ENCODE data around the gene PDE1A. TPM values are rescaled to one million over a fixed set of nuclear protein-coding genes. Genes with fewer than 3 reads are reported as not detected.

The PDE1A gene
- total RNA-seq, 4 donors from 2014 or later = 0.75 to 8.1 (median 3.8) TPM

DNA sequence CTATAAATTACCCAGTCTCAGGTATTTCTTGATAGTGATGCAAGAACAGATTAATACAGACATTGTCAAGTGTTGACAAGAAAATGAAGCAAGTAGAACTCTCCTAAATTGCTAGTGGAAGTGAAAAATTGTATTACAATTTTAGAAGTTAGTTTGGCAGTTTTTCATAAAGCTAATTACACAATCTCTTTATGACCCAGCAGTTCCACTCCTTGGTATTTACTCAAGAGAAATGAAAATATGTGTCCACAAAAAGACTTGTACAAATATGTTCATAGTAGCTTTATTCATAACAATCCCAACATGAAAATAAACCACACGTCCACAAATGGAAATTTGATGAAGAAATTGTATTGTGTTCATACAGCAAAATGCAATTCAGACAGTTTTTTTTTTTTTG lies 49.4 kb downstream of the PDE1A start:
- Histone ChIP-seq H3K27me3 (no peaks in the 10 kb centered on the region), H3K27ac (no peak overlapping the region), H3K9me3 (peaks cover 6 to 7% of the 10 kb centered on the region in 2 donors), H3K36me3 (no peaks in the 10 kb centered on the region), H3K4me3 (no peak overlapping the region), H3K4me1 (peaks cover 0 to 32% (median 5%) of the 10 kb centered on the region in 4 donors)
- no peak for TF ChIP-seq POLR2AphosphoS5 (IDR thresholded peaks at IDR 0.05)
- TF ChIP-seq, protein P1, sequence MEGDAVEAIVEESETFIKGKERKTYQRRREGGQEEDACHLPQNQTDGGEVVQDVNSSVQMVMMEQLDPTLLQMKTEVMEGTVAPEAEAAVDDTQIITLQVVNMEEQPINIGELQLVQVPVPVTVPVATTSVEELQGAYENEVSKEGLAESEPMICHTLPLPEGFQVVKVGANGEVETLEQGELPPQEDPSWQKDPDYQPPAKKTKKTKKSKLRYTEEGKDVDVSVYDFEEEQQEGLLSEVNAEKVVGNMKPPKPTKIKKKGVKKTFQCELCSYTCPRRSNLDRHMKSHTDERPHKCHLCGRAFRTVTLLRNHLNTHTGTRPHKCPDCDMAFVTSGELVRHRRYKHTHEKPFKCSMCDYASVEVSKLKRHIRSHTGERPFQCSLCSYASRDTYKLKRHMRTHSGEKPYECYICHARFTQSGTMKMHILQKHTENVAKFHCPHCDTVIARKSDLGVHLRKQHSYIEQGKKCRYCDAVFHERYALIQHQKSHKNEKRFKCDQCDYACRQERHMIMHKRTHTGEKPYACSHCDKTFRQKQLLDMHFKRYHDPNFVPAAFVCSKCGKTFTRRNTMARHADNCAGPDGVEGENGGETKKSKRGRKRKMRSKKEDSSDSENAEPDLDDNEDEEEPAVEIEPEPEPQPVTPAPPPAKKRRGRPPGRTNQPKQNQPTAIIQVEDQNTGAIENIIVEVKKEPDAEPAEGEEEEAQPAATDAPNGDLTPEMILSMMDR (IDR thresholded peaks at IDR 0.05) = no peak
- TF ChIP-seq POLR2A (IDR thresholded peaks at IDR 0.05) = no peak
- TF ChIP-seq EP300 (IDR thresholded peaks at IDR 0.05; ENCODE audit: low read depth) = no peak
- in situ Hi-C loops (cut with MboI; ENCODE audit: low pct_ligation_motif_present in 1 of 4, low pct_unique_long_range_greater_than_20kb in 1 of 4, low sequenced_read_pairs in 3 of 4) = no loop called here
- intact Hi-C loops (cut with DNase I; ENCODE audit: low total_unique reads) = no loop called here
- DNase-seq = no peak
- 57 to 67% methylated on average over 1 of the region's 1 CpG for WGBS, 2 donors (ENCODE audit: low coverage in 1 of 2)

DNA sequence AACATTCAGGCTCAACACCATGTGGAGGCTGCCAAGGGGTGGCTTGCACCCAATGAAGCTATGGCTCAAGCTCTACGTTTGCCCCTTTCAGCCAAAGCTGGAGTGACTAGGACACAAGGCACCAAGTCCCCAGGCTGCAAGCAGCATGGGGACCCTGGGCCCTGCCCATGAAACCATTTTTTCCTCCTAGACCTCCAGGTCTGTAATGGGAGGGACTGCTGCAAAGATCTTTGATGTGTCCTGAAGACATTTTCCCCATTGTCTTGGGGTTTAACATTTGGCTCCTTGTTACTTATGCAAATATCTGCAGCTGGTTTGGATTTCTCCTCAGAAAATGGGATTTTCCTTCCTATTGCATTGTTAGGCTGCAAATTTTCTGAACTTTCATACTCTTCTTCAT lies 51.0 kb downstream of the PDE1A start:
- 75% methylated on average over 1 of the region's 1 CpG; no CpG with 5 or more reads in 1 of the 2 donors for WGBS, 2 donors (ENCODE audit: low coverage in 1 of 2)
- Histone ChIP-seq H3K27ac (no peak overlapping the region), H3K4me1 (peaks cover 0 to 41% (median 9%) of the 10 kb centered on the region in 4 donors), H3K9me3 (peaks cover 6 to 7% of the 10 kb centered on the region in 2 donors), H3K27me3 (no peaks in the 10 kb centered on the region), H3K36me3 (no peaks in the 10 kb centered on the region), H3K4me3 (no peak overlapping the region)
- intact Hi-C loops (cut with DNase I; ENCODE audit: low total_unique reads) (no loop called here), in situ Hi-C loops (cut with MboI; ENCODE audit: low pct_ligation_motif_present in 1 of 4, low pct_unique_long_range_greater_than_20kb in 1 of 4, low sequenced_read_pairs in 3 of 4) (no loop called here)
- no peak for DNase-seq
- TF ChIP-seq, protein P1 (IDR thresholded peaks at IDR 0.05) = no peak
- no peak for TF ChIP-seq POLR2AphosphoS5 (IDR thresholded peaks at IDR 0.05)
- TF ChIP-seq EP300 (IDR thresholded peaks at IDR 0.05; ENCODE audit: low read depth) = no peak
- TF ChIP-seq POLR2A (IDR thresholded peaks at IDR 0.05) = no peak

DNA sequence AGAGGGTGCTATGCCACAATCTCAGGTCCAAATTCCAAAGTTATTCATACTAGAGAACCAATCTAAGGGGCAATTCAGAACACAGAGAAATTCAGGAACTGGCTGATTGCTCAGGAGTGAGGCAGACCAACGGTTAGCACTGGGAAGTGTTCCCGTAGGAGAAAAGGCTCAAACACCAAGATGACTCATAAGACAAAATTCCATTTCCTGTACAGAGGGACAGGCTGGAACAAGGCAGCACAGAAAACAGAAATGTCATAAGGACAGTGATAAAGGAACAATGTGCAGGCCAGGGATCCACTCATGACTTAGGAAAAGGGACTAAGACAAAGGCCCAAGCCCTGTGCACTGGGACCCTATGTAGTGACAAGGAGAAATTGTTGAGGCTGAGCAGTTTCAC lies 54.2 kb downstream of the PDE1A start:
- no peak overlapping the region for H3K4me3 ChIP-seq
- peak overlapping the region; percentile 65 to 79 (median 74) for H3K27ac ChIP-seq
- TF ChIP-seq, protein P1 (IDR thresholded peaks at IDR 0.05) = no peak
- TF ChIP-seq POLR2AphosphoS5 (IDR thresholded peaks at IDR 0.05) = peak in 2 of 3 donors; percentile 60 to 67
- no peaks in the 10 kb centered on the region for H3K27me3 ChIP-seq
- 17 to 25% methylated on average over 2 of the region's 2 CpGs for WGBS, 2 donors (ENCODE audit: low coverage in 1 of 2)
- in situ Hi-C loops (cut with MboI; ENCODE audit: low pct_ligation_motif_present in 1 of 4, low pct_unique_long_range_greater_than_20kb in 1 of 4, low sequenced_read_pairs in 3 of 4) = no loop called here
- H3K9me3 ChIP-seq = peaks cover 6 to 7% of the 10 kb centered on the region in 2 donors
- peaks cover 0 to 30% (median 9%) of the 10 kb centered on the region in 4 donors for H3K4me1 ChIP-seq
- H3K36me3 ChIP-seq = no peaks in the 10 kb centered on the region
- intact Hi-C loops (cut with DNase I; ENCODE audit: low total_unique reads) = no loop called here
- peak; percentile 46 for DNase-seq

DNA sequence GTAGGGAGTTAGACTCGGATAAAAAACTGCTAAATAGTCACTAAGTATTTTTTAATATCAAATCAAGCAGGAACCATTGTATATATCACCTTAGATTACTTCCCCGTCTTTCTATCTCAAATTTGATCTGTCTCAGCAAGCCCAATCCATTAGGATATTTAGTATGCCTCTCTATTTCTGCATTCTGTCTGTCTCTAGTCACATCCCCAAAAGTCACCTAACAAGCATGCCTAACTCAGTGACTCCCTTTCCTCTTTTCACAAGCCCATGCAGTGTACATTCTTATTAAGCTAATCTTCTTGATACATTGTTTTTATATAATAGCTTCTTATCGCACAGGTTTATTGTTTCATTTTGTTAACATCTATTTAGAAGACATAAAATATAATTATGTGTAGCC lies 57.8 kb downstream of the PDE1A start:
- no peaks in the 10 kb centered on the region for H3K36me3 ChIP-seq
- H3K27ac ChIP-seq = peak overlapping the region in 2 of 4 donors; percentile 14 to 33
- intact Hi-C loops (cut with DNase I; ENCODE audit: low total_unique reads) = no loop called here
- TF ChIP-seq POLR2AphosphoS5 (IDR thresholded peaks at IDR 0.05) = no peak
- TF ChIP-seq POLR2A (IDR thresholded peaks at IDR 0.05) = no peak
- no peak for TF ChIP-seq EP300 (IDR thresholded peaks at IDR 0.05; ENCODE audit: low read depth)
- TF ChIP-seq, protein P1 (IDR thresholded peaks at IDR 0.05) = no peak
- H3K9me3 ChIP-seq = no peaks in the 10 kb centered on the region
- no peak for DNase-seq
- H3K4me3 ChIP-seq = no peak overlapping the region
- in situ Hi-C loops (cut with MboI; ENCODE audit: low pct_ligation_motif_present in 1 of 4, low pct_unique_long_range_greater_than_20kb in 1 of 4, low sequenced_read_pairs in 3 of 4) = no loop called here
- H3K4me1 ChIP-seq = peaks cover 0 to 24% (median 9%) of the 10 kb centered on the region in 4 donors
- H3K27me3 ChIP-seq = no peaks in the 10 kb centered on the region
- WGBS, 2 donors (ENCODE audit: low coverage in 1 of 2) = 80 to 92% methylated on average over 3 of the region's 3 CpGs
